Fibroblast of upper back skin (primary cell): ENCODE results near the gene RMDN2.
"Not testable (repeated sequence)": the region's sequence is repeated elsewhere in the genome, so short reads cannot be mapped to it uniquely, and the experiment has no call there.

ENCODE experiments used
- DNase-seq: peaks from one replicate; pipeline ENCODE4 v3.0.0-alpha.2; 2013

RMDN2 gene

DNA sequence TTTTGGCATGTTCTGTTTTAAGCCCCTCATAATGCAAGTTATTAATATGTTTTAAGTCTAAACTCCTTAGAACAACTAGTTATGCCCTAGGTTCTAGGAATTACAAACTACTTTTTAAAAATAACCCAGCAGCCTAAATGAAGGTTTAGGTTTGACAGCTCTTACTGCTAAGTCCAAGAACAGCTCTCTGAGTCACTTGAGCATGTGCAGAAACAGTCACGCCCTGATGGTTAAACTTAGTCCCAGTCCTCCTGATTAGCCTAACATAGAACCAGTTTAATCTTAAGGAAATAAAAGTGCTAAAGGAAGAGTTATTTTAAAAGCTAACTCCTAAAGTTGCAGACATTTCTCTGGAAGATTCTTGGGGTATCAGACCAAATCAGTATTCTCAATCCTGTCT, 72.5 kb downstream of the RMDN2 start:
- DNase-seq, result no peak

DNA sequence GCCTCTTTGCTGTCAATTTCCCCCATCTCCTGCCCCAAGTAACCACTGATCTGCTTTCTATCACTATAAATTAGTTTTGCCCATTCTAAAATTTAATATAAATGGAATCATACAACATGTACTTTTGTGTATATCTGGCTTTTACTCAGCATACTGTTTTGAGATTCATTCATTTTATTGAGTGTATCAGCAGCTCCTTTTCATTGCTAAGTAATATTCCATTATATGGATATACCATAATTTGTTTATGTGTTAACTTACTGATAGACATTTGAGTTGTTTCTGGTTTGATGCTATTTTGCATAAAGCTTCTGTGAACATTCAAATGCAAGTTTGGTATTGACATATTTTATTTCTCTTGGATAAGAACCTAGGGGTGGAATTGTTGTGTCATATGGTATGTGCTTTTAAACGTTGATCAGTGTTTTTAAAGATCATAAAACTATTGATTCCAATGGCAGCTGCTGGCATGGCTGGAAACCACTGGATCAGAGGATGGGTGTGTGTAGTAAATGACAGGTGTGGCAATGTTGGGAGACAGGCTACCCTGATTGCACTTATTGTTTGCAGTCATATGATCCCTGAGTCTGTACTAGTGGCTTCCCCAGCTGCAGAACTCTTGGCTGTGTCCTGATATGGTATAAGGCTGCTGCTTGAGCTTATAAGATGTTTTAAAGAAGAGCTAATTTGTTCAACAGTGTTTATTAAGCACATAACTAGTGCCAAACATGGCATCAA, 75.6 kb downstream of the RMDN2 start:
- DNase-seq, result no peak

DNA sequence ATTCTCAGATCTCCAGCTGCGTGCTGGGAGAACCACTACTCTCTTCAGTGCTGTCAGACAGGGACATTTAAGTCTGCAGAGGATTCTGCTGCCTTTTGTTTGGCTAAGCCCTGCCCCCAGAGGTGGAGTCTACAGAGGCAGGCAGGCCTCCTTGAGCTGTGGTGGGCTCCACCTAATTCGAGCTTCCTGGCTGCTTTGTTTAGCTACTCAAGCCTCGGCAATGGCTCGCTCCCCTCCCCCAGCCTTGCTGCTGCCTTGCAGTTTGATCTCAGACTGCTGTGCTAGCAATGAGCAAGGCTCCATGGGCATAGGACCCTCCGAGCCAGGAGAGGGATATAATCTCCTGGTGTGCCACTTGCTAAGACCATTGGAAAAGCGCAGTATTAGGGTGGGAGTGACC, 85.1 kb downstream of the RMDN2 start:
- not testable (repeated sequence) for DNase-seq

DNA sequence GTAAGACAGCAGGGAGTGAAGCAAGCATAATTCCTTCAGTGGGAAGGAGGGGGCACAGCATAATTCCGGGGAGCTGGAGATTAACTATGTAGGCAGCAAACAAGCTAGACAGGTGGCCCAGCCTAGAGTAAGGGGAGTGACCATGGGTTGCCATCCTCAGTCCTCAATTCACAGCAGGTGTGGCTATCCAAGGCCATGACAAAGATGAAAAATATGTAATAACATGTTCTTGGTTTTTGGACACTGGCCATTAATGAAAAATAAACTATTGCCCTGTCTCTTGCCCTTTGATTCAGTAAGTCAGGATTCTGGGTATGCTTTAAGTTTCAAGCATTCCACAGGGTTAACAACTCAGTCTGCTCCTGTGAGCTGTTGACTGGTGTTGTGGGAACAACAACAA, 85.9 kb downstream of the RMDN2 start:
- no peak for DNase-seq

DNA sequence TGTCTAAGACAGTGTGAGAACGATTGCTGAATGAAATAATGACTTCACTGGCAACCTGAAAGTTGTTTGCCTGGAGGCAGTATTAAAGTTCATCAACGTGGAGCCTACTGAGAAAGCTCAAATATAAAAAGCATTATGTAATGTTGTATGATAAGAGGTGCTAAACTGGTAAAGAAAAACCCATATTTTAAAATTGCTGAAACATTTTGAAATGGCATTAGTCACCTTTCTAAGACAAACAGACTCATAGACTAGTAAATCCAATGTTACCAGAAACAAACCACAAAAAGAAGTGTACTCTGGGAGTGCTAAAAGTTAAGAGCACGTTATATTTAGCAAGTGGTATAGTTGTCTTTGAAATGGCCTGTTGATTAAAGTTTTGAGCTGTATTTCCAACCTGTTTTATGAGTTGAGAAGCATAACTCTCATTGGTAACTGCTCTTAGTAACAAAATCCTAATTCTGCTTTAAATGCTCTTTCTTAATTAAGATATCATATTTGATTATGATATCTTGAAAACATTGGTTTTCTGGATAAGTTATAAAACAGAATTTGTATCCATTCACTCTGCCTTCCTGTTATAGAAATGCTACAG, 88.2 kb downstream of the RMDN2 start:
- peak; percentile 20 for DNase-seq

DNA sequence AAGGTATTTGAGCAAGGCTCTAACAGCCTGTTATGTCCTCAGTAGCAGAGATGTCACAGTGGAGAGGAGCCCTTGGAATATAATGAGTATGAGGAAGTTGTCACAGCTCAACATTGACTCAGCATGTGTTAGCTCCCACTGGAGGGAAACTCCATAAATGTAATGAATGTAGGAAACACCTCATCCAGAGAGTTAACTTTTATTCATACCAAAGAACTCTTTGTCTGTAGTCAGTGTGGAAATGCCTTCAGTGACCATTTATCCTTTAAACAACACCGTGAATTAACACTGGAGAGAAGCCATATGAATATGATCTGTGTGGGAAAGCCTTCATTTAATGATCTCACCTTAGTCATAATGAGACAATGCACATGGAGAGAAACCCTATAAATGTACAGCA, 91.1 kb downstream of the RMDN2 start:
- no peak for DNase-seq

DNA sequence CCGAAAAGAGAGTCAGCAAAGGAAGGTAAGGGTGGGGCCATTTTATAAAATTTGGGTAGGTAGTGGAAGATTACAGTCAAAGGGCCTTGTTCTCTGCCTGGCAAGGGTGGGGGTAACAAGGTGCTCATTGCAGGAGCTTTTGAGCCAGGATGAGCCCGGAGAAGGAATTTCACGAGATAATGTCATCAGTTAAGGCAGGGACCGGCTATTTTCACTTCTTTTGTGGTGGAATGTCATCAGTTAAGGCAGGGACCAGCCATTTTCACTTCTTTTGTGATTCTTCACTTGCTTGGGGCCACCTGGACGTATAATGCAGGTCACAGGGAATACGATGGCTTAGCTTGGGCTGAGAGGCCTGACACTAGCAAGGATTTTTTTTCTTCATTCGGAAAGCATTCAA, 92.7 kb downstream of the RMDN2 start:
- no peak for DNase-seq

DNA sequence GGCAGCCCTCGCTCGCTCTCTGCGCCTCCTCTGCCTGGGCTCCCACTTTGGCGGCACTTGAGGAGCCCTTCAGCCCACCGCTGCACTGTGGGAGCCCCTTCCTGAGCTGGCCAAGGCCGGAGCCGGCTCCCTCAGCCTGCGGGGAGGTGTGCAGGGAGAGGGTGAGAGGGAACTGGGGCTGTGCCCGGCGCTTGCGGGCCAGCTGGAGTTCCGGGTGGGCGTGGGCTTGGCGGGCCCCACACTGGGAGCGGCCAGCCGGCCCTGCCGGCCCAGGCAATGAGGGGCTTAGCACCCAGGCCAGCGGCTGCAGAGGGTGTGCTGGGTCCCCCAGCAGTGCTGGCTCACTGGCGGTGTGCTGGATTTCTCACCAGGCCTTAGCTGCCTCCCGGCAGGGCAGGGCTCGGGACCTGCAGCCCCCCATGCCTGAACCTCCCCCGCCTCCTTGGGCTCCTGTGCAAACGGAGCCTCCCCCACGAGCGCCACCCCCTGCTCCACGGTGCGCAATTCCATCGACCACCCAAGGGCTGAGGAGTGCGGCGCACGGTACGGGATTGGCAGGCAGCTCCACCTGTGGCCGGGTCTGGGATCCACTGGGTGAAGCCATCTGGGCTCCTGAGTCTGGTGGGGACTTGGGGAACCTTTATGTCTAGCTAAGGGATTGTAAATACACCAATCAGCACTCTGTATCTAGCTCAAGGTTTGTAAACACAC, 95.4 kb downstream of the RMDN2 start:
- not testable (repeated sequence) for DNase-seq

DNA sequence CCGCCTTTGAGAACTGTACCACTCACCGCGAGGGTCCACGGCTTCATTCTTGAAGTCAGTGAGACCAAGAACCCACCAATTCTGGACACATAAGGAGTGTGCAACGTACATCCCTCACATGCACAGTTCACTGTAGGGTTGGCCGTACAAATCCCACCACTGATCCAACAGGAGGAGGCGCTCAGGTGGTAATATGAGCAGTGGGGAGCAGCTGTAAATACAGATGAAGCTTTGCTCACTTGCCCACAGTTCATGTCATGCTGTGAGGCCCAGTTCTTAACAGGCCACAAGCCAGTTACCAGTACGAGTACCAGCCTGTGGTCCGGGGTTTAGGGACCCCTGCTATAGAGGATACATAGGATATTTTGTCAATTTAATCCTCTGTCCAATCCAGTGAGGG, 96.5 kb downstream of the RMDN2 start:
- no peak for DNase-seq

DNA sequence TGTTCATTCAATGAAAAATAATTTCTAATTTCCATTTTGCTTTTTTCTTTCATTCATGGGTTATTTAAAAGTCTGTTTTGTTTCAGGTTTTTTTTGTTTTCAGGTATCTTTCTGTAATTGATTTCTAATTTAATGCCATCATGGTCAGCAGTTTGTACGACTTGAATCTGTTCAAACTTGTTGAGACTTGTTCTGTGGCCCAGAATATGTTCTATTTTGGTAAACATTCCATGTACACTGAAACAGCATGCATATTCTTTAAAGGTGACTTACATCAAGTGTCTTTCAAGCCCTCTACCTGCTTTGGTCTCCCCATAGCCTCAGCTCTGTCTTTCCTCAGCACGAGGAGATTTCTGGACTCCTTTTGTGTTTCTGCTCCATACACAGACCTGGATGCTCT, 101.8 kb downstream of the RMDN2 start:
- DNase-seq, result no peak

DNA sequence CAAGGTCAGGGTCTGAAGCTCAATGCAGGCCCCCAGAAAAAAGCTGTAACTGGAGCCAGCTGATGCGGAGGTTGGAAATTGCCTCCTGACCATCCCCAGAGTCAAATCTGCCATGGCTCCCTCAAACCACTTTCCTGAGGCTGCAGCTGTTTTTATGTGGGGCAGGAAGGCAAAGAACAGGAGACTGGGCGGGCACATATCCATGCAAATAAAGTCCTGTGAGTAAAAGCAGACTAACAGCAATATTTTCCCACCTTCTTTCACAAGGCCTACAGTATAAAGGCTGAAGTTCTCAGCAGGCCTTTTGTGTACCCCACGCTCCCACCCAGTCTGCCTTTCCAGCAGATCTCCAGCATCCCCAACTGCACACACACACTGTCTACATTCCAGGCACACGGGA, 103.7 kb downstream of the RMDN2 start:
- no peak for DNase-seq

DNA sequence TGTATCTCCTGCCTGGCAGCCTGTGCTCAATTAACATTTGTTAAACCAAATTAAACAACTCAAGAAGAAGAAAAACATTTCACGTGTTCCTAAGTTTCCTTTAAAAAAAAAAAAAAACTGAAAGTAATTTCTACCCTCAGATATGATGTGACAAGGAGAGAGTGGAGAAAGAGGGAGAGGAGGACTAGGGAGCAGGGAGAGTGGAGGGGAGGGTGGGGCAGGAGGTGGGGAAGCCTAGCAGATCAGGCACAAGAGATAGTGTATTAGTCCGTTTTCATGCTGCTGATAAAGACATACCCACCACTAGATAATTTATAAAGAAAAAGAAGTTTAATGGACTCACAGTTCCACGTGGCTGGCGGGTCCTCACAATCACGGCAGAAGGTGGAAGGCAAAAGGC, 104.4 kb downstream of the RMDN2 start:
- DNase-seq, result no peak

DNA sequence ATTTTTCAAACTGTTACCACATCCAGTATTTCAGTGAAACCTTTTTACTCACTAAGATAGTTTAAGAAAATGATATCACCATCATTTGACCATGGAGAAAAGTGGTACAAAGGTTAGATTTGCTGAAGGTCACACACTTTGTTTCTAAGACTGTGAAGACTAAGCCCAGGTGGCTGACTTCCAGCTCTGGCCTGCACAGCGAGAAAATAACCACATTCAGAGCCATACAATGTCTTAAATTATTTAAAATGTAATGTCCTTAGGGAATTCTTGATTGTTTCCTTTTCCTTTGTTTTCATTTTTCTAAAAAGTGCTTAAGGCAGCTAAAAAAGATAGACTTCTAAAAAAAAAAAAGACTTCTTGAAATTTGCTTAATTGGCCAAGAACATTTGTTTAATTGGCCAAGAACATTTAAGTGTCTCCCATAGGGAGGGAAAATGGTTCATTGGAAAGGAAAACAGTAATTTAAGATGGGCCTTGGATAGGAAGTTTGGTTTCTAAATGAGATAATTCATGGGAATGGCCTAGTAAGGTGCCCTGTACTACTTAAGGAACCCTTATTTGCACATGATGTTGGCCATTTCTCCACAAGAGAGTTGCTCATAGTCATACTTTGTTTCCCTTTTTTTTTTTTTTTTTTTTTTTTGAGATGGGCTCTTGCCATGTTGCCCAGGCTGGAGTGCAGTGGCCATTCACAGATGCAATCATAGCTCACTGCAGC, 105.7 kb downstream of the RMDN2 start:
- DNase-seq, result peak; percentile 29

DNA sequence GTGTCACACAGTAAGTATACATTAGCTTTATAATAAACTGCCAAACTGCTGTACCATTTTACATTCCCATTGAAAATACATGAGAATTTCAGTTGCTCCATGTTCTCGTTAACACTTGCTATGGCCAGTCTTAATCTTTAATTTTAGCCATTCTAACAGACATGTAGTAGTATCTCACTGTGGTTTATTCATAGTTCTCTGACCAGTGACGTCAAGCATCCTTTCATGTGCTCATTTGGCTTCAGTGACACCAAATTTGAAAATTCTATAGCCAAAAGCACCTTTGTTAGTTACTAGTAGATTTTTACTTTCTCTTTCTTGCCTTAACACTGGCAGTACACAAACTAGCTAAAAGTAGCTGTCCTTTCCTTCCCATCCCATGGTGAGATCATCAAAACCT, 107.9 kb downstream of the RMDN2 start:
- DNase-seq, result no peak

DNA sequence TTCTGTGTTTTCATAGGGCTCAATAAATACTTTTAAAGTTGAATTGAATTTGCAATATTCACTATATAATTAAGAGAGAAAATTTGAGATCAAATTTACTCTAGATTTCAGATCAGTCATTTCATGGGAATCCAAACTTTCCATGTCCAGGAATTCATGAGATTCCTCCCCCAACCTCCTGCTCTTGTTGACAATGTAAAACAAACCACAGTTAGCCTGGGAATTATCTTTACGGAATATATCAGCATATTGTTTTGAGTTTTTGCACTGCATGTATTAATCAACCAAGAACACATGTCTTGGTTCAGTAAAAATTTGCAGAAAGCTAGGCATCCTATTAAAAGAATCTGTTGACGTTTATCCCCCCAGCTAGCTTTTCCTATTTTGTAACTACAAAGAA, 108.6 kb downstream of the RMDN2 start:
- DNase-seq, result peak; percentile 27

DNA sequence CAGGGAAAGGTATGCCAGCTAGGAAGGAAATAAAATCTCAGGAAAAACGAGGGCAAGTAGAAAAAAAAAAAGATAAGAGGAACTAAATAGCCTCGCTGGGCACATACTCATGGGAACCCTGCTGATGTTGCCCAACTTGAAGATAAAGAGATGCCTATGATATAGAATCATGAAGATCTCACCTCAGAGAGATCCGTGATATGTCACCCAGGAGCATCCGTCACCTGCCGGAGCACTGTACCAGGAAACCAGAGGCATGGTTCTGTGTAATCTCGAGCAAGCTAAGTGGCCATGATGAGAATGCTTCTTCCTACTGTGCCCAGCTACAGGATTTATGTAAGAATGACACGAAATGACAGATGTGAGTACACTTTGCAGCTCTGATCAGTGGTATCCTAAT, 110.9 kb downstream of the RMDN2 start:
- no peak for DNase-seq

DNA sequence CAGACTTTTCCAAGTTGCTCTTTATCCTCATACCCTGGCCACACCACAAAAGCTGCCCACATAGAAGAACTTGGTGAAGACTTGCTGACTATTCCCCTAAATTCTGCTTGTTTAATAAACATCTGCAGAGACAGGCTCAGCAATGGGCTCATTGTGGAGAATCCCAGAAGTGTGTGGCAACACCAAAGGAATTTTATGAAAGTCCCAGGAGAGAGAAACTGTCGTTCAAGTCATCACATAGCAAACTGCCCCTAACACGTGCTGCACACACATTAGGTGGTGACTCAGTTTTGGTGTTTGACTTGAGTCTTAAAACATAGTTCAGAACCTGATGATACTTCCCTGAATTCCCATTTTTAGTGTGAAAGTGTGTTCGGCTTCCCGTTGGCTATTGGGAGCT, 112.2 kb downstream of the RMDN2 start:
- peak; percentile 41 for DNase-seq

DNA sequence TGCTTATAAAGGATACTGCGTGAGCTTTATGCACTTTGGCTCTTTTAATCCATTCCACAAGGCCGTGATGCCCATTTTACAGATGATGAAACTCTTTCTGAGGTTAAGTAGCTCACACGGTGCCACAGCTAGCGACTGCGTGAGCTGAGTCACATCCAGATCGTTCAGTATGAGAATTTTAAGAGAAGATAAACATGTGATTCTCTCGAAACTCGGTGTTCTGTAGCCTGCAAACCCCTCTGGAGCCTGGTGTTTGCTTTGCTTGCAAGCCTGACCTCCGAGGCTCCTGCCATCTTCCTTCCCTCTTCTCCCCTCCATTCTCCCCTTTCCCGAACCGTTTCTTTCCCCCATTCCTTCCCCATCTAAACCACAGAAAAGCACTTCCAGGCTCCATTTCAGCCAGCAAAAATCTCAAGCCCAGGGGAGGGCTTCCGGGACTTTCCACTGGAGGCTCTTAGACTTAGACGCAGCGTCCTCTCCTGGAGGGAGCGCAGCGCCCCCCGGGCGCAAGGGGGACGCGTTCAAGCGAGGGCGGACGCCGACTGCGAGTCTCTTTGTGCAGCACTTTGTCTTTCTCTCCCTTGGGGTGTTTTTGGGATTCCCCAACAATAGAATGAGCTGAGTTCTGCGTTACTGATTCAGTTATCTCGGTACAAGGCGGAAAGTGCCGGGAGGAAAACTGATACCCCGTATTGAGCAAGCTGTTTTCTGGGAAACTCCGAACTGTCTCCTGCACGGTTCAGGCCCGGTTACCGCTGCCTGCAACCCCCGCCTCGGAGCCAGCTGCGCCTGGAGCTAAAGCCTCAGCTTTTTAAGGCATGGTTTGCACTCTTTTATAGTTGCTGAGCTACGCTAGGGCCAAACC, 112.9 kb downstream of the RMDN2 start:
- DNase-seq, result peak; percentile 48

DNA sequence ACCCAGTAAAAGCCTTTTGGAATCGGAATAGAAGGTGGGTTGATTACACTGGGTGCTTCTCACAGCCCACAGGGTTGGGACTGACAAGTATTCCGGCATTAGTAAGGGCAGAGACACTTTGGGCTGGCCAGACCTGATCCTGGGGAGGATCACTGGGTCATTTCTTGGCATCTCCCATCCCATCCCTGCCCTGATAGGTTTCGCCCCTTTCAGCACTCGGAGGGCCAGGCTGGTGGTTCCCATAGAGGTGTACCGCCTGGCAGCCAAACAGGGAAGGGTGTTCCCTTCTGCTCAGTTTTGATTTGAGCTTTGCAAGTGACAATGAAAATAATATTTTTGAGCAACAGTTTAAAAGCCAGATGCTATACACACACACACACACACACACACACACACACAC, 113.6 kb downstream of the RMDN2 start:
- no peak for DNase-seq

DNA sequence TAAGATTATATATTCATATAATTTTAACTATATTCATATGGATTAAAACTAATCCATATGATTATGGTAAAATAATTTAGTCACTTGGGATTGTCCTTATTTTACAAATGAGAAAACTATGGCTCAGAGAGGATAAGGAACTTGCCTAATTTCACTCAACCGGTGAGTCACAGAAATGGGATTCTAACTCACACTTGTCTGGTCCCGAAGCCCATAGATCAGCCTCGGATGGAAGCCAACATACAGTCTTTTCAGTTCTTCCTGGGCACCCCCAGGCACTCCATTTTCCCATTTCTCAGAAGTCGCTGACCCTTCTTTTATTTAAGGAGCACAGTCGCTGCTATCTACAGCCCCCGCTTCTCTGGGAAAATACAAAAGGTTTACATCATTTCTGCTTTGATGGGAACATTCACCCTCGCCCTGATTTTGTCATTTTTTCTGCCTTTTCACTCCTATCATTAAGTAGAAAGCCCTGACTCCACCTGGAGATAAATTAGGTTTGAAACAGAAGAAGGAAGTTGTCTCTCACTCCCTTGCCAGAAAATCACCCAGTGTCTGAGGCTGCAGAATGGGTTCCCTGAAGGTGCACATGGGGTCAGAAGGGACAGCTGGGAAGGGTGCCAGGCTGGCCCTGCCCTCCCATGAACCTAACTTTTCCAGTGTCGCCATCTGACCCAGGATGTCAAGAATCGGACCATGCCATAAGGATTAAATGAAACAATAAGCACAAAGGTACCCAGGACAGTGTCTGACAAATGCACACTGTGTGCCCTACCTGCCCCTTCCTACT, 114.2 kb downstream of the RMDN2 start:
- DNase-seq, result peak; percentile 62

DNA sequence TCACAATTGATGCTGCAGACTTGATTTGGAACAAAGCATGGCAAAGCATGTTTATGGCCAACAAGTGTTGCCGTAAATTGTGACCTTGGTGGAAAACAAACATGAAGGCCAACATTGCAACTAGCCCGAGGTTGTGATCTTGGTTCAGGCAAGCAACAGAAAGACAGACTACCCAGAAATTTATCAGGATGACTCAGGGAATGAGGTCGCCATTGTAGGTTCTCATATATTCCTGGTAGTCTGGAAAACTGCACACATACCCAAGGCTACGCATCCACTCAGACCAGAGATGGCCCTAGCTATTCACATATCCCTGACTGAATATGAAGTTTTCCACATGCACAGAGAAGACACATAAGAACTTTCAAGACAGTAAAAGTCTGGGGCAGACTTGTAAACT, 120.7 kb downstream of the RMDN2 start:
- DNase-seq, result peak; percentile 11

DNA sequence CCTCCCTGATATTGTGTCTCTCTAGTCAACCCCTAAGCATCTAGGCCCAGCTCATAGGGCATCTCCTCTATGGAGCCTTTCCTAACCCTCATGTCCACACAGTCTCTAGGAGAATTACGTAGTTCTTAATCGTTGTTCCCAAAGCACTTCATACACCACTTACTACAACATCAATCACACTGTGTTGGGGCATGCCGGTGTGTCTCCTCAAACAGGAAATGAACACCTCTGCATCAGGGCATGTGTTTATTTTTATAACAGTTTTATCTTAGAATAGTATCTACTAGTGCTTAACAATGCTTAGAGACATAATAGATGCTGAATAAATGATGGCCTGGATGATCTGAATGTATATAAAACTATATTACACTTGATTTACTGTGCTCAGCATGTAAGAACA, 131.1 kb downstream of the RMDN2 start:
- DNase-seq, result no peak
